COLO829 (cell line): Measurements from ENCODE around the gene FALEC.
"Not testable (repeated sequence)": the region's sequence is repeated elsewhere in the genome, so short reads cannot be mapped to it uniquely, and the experiment has no call there.

Experiments used
- DNase-seq: peaks from one replicate; pipeline ENCODE4 v3.0.0; 2012; ENCODE audit warnings: low spot score

The FALEC gene

DNA sequence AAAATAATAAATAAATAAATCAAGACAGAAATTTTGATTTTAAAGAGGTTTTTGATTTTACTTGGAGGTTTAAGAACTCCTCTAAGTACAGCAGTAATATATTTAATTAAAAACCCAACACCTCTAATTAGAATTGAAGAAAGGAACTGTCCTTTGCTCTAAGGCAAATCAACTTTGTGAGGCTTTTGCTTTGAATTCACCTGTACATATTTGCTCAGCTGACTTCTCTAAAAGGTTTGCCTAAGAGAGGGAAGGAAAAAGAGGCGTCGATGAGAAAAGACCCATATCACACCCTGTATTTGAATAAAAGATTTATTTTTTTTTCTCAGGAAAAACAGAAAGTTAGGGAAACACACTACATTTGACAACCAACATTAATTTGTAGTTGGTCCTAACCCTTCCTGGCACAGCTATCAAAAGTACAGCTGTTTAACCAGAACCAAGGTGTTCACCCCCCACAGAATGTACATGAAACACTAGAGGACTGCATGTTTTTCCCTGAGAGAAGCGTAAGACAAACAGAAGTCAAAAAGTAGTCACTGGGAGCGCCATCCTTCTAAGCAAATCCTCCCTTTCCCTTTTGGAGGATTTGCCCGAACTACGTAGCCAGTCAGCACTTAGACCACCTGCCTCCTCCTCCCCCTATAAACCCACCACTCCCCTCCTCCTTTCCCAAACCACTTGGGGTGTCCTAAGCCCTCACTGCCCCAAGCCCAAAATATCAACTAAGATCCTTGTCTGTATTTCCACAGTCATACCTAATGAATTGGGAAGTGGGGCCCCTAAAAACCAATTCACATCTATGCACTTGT is 58.9 kb downstream of the FALEC start:
- no peak for DNase-seq

DNA sequence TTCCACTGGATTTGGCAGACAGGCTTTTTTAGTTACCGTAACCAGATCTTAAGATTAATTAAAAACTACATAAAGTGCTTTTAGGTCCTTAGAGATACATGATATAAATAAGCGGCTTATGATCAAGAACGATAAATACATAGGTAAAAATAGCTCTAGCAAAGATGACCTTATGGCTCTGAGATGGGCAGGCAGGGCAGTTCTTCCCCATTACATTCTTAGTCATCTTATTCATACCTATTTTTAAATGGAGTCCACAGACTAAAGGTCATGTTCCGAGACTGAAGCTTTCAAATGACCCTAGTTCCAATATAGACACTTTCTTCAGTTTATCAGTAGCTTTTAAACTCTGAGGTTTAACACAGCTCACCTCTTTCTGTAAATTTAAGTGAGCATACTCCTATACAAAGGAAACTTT is 59.5 kb downstream of the FALEC start:
- DNase-seq, result no peak

DNA sequence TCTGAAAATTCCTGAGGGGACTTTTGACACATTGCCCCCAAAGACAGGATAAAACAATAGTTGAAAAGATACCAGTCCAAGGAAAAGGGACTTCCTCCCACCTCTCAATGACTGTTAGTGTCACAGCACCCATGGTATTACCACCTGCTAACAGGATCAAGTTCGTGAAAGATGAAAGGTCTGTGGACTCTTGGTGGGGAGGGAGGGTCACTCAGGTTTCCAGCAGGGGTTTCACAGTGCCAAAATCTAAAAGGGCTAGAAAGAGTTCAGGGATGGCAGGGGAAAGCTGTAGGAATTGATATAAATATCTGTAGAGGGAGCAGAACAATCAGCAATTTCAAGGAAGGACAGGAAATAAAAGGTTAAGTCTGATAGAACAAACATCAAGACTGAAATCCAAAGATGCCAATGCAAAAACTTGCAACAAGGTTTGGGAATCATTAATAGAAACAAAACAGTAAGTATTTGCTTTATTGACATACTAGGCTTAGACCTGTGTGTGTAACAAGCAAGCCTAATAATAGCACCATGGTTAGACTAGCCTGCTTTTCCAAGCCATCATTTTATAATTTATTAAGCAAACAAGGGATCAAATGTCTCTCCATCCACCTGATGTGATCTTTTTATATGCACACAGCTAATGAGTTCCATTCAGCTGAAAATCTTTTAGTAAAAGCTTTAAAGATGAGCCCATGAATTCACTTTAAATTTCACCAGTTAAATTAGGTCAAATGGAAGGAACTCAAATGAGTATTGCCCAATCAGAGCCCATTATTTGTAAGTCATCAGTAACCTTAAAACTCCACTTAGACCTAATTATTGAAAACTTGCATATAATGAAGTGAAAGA is 60.2 kb downstream of the FALEC start:
- no peak for DNase-seq

DNA sequence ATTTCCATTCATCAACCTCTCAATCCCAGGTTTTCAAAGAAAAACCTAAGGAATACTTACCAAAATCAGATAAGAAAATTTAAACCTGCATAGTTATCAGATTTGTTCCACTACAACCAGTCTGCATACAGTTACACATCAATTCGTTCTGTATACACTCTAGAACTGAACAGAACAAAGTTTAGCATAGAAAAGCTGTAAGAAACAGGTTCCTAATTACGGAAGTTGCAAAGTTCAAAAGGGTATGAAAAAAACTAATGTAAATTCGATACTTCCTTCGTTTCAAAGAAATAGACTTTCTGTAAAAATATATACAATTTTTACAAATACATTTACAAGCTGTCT is 60.8 kb downstream of the FALEC start:
- DNase-seq, result no peak

DNA sequence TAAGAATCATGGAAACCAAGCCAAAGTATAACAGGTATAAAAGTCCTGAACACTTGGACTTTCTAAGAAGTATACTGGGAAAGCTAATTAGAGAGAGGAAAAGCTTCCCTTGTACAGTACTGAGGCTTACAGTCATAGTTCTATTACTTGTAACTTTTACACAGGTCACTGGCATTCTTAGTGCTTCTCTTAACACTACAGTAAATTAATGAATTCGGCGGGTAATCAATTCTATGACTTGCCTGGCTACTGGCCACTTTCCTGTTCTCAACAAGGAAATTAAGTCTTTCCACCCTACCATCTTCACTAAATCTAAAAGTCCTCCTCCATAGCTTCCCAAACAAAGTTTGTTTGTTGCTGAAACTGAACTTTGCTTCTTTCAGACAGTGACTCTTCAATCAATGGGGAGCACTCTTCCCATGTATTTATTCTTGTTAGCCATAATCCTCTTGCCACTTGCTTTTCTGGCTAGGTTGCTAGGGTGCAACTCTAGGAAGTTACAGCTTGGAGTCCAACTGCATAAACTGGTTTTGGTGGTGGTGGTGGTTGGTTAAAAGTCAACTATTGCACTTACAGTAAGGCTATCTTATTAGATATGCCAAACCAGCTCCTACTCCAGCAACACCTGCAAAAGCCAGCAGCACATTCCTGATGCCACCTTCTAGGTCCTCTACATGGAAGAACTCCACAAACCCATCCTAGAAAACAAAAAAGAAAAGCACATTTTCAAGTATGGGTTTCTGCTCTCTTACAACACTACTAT is 61.4 kb downstream of the FALEC start:
- DNase-seq, result no peak

DNA sequence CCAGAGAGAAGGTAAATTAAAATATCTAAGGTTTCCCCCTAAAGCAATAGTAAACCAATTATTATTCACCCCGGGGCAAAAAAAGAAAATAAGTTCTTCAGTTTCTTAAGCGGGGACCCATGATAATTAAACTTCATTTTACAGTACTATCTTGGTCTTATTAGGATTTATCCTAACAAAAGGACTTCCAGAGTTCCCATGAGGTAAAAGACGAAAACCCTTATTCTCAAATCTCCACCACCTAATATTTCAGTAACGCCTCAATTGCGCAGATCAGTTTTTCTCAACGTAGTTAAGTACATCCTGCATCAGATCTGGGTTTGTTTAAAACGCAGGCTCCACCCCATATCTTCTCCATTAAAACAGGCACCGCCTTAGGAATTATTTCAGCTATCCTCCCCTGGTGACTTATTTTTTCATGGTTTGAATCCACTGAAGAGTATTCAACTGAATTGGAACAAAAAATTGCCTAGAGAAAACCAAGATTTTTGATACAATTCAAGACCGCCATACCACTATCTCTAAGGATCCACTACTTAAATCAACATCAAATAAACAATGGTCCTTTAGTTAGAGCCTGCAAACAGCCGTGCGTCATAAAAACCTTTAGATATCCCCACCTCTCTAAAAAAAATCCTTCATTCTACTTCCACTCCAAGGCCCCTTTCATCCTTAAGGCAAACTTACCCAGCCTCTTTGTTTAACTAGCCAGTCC is 62.2 kb downstream of the FALEC start:
- peak; percentile 50 for DNase-seq

DNA sequence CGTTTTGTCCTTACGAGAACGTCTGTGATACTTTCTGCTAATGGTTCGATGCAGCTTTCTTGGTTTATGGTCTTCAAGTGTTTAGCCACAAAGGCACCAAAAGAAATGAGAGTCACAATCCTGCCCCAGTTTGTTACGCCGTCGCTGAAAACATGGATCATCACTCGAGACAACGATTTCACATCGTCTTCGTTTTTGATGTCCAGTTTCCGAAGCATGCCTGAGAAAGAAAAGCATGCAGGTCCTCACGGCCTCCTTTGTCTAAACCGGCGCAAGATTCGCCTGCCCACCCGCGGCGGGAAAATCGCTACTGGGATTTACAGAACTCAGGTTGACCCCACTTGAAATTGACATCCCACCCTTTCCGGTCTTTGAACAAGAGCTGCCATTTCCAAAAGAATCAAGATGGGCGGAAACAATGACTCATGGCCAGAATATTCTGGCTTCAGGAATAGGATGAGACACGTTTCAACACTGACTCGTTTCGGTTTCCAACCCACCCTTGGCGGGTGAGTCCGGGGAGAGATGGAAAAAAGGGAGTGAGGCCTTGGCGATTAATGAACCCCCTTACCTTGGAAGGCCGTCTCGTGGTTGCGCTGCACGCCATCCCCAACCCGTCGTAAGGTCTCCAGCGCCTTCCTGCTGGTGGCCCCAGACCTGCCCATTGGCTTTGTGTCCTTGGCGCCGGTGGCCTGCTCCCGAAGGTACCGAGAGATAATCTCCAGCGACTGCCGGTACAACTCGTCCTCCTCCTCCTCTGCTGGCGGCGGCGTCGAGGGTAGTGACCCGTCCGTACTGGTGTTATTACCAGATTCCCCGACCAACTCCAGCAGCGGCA is 62.9 kb downstream of the FALEC start:
- peak; percentile 87 for DNase-seq

DNA sequence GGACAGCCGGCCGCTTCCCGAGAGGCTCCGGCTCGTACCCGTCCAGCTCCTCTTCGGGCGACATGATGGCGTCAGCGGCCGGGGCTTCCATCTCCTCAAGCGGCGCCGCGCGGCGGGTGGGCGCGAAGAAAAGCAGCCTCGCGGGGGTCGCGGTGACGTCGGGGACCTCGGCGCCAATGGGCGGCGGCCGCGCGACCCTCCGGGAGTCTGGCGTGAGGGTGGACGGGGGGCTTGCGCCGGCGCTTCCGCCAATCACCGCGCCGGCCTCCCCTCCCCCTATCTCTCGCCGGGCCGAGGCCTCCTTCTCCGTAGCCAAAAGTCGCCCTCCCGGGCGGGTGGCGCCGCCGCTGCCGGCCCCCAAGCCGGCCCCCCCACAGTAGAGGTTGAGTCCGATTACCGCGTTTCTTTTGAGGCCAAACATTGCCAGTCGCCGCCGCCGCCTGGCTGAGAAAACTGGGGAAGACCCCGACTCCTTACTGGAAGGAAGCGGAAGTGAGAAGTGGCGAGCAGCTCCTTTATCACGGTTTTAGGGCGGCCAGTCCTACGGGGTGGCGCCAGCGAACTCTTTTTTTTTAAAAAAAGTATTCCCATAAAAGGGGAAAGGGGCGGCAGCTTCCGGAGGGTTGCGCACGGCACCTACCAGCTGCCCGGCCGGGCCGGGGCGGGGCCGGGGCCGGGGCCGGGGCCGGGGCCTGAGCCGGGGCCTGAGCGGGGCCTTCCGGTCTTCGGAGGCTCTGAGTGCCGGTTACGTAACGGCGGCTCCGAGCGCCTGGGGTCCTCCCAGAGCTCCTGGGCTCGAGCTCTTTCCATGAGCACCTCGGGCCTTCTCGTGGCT is 63.8 kb downstream of the FALEC start, which contains the start of gene MCL1:
TSS of gene MCL1 (minus strand) at position 501 of the 835 bp plus-strand sequence. CDS start at position 421, 80 bp downstream.
- DNase-seq, result peak; percentile 96

DNA sequence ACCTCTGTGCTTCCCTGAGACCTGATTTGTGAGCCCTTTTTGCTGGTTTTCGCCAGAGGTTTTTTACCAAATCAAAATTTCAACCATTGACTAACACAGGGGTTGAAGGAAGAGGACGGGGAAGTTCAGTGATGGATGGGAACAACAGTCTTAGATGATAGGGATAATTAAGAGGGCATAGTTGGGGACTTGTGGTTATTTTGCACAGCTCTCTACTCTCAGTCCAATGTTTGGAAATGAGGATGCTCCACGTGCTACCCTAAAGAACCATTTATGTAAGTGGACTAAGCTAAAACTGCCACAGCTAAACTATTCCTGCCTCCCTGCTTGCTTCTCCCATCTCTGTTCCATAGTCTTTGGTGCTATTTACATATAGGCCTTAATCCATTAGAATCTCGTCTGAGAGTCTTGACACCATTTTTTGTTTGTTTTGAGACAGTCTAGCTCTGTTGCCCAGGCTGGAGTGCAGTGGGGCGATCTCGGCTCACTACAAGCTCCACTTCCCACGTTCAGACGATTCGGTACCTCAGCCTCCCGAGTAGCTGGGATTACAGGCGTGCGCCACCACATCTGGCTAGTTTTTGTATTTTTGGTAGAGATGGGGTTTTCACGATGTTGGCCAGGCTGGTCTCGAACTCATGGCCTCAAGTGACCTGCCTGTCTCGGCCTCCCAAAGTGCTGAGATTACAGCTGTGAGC is 64.5 kb downstream of the FALEC start:
- no peak for DNase-seq

DNA sequence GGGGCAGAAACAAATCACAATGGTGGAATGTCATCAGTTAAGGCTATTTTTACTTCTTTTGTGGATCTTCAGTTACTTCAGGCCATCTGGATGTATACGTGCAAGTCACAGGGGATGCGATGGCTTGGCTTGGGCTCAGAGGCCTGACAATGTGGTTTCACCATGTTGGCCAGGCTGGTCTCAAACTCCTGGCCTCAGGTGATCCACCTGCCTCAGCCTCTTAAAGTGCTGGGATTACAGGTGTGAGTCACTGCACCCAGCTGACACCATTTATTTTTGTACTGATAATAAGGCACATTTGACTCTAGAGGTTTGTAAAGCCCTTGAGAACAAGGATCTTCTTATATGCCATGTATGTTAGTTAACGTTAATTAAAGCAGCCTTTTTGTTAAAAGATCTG is 65.4 kb downstream of the FALEC start:
- not testable (repeated sequence) for DNase-seq

DNA sequence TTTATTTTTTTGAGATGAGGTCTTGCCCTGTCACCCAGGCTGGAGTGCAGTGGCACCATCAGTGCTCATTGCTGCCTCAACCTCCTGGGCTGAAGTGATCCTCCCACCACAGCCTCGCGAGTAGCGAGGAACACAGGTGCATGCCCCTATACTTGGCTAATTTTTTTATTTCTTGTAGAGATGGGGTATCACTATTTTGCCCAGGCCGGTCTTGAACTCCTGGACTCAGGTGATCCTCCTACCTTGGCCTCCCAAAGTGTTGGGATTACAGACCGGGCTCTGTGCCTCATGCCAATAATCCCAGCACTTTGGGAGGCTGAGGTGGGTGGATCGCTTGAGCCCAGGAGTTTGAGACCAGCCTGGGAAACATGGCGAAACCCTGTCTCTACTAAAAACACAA is 65.9 kb downstream of the FALEC start:
- not testable (repeated sequence) for DNase-seq

DNA sequence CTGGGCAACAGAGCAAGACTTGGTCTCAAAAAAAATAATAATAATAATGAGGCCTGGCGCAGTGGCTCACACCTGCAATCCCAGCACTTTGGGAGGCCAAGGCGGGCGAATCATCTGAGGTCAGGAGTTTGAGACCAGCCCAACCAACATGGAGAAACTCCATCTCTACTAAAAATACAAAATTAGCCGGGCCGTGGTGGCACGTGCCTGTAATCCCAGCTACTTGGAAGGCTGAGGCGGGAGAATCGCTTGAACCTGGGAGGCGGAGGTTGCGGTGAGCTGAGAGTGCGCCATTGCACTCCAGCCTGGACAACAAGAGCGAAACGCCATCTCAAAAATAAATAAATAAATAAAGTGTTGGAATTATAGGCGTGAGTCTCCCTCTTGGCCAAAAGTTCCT is 66.4 kb downstream of the FALEC start:
- DNase-seq, result not testable (repeated sequence)

DNA sequence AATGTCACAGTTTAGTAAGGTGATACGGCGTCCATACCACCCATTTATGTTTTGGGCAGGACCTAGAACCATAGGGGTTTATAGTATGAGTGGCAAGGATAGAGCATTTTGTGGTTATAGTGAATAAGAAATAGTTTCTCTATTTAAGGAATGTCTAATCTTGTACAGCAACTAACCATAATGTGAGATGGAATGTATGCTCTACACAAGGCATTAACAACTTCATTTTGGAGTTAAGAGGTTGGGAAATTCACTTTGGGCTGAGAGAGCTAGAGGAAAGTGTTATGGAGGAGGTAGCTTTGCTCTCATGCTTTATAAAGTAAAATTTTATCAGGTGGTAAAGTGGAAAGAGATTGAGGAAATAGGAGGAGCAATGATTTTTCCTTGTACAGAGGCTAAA is 66.8 kb downstream of the FALEC start:
- DNase-seq, result no peak
